SKM-1 treated with dmso at 0.1 percent for 144 hours (cell line): Measurements from ENCODE around the gene CDK5RAP1.

Source experiments
- DNase-seq: peaks from one replicate; lab custom pipeline; 2025; ENCODE audit not compliant: unreplicated experiment; lab: John Stamatoyannopoulos, UW

CDK5RAP1 gene

DNA sequence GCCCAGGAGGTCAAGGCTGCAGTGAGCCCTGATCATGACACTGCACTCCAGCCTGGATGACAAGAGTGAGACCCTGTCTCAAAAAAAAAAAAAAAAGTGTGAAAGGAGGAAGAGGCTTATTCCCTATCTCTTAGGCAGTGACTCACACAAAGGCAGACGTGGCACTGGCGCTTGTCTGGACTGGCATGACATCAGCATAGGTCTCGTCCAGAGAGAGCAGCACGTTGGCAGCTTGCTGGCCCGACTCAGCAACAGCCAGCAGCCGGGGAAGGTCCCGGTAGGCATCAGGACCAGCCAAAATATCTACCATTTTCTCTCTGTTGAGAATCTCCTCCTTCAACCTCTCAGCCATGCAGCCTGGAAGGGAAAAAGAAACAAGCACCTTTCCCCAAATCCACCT lies 14.1 kb downstream of the CDK5RAP1 start:
- no peak for DNase-seq

DNA sequence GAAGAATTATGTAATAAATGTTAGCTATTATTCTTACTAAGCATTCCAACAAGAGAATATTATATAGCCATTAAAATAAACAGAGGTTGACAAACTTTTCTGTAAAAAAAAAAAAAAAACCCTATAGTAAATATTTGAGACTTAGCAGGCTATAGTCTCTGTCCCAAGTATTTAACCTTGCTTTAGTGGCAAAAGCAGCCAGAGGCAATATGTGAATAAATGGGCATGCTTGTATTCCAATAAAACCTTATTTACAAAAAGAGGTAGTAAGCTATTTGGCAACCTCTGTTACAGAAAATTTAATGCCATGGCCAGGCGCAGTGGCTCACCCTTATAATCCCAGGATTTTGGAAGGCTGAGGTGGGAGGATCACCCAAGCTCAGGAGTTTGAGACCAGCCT lies 14.6 kb downstream of the CDK5RAP1 start:
- DNase-seq = no peak

DNA sequence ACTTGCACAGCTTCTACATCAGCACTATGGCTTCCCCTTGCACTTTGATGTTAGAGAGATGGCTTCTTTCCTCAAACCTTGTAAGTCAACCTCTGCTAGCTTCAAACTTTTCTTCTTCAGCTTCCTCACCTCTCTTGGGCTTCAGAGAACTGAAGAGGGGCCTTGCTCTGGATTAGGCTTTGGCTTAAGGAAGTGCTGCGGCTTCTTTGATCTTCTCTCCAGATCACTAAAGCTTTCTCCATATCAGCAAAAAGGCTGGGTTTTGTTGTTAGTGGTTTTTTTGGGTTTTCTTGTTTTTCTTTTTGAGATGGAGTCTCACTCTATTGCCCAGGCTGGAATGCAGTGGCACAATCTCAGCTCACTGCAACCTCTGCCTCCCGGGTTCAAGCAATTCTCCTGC lies 24.0 kb downstream of the CDK5RAP1 start:
- no peak for DNase-seq

DNA sequence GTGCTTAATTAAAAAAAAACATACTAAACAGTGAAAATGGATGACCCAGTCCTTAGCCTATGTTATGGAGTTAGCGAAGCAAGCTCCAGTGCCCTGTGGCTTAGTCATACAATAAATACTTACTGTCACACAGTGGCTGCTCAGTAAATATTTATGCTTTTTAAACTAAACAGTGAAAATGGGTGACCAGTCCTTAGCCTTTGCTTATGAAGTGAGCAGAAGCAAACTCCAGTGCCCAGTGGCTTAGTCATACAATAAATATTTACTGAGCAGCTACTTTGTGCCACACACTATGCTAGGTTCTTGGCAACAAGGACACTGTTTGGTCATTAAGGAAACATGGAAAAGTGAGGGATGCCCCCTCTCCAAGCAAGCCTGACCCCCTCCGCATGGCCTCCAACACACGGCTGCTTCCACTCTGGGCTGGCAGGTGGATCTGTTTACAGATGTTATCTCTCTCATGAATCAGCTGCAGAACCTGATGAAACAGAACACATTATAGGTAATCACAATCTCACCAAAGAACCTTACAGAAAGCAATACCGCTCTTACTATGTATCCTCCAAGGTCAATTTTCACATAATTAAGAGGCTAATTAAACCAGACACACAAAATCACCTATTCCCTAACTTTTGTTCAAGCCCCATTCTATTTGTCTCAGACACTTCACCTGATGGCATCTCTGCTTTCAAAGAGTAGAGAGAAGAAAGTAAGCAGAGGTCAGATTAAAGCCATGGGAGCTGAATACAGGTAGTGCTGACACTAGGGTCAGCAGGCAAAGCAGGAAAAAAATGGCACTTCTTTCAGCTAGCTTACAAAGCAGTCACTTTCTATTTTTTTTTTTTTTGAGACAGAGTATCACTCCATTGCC lies 27.3 kb downstream of the CDK5RAP1 start:
- no peak for DNase-seq

DNA sequence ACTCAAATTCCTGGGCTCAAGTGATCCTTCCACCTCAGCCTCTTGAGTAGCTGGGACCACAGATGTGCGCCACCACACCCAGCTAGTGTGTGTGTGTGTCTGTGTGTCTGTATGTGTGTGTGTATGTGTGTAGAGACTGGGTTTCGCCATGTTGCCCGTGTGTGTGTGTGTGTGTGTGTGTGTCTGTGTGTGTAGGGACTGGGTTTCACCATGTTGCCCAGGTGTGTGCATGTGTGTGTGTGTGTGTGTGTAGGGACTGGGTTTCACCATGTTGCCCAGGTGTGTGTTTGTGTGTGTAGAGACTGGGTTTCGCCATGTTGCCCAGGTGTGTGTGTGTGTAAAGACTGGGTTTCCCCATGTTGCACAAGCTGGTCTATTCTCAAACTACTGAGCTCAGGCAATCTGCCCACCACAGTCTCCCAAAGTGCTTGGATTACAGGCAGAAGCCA lies 28.3 kb downstream of the CDK5RAP1 start:
- no peak for DNase-seq

DNA sequence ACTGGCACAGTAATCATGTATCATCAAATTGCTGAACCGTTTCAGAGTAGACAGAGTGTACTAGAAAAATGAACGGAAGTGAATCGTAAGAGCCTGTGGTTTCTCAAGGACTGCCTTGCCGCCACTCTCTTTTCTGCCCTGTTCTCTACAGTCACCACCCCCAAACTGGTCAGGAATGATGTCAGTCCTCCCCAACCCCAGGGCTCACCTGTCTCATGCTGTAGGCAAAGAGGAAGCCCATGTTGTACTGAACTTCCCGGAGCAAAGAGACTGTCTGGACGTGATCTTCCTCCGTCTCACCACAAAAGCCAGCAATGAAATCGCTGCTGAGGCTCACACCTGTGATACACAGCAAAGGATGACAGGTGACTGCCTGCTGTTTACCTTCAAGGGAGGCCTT lies 31.0 kb downstream of the CDK5RAP1 start:
- DNase-seq = no peak

DNA sequence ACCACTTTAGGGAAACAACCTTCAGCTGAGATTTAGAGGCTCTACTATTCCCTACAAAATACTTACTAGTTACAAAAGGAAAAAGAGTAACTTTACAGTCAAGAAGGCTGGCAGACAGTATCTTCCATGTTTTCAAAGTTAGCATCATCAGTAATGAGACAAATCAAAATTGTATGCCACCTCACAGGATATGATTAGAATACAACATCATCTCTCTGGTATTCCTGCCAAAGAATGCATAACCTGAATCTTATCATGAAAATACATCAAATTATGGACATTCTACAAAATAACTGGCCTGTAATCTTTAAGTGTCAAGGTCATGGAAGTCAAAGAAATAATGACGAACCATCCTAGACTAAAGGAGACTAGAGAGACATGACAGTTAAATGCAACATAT lies 38.4 kb downstream of the CDK5RAP1 start:
- no peak for DNase-seq

DNA sequence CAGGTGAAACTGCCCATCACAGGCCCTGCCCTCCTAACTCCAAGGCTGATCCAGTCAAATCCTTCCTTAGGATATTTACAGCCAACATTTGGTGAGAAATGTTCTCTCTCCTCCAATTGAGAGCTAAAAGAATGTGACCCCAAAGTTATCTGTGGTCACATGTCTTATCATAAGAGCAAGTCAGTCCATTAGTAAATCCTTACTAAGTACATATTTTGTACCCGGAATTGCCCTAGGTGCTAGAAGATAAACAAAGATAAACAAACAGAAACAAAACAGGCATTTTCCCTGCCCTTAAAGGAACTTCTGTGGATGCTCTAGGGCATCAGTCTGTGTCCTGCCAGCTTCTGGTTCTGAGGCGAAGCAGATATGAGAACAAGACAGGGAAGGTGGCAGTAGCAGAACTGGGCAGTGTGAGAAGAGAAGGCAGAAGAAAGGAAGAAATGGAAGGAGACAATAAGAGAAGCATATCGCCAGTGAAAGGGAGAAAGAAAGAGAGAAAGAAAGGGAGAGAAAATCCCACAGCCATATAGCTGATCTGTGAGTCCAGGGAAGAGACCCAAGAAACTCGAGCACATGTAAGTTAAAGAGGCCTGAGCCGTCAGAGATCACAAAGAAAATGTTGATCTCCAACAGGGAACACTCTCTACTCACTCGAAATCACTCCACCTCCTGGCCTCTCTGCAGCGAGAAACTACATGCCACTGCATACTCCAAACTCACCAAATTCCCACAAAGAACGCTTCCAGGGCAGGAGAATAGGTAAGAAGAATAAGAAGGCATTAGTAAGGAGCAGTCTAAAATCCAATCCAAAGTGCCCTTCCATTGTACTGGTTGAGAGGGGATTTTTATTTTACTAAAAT lies 41.7 kb downstream of the CDK5RAP1 start:
- DNase-seq = no peak

DNA sequence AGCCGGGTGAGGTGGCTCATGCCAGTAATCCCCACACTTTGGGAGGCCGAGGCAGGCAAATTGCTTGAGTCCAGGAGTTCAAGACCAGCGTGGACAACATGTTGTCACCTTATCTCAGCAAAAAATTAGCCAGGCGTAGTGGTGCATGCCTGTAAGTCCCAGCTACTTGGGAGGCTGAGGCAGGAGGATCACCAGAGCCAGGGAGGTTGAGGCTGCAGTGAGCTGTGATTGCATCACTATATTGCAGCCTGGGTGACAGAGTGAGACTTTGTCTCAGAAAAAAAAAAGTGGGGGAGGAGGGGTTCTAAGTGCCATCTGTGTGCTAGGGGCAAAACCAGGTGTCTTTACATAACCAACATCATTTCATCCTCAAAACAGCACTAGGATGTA lies 48.3 kb downstream of the CDK5RAP1 start:
- no peak for DNase-seq

DNA sequence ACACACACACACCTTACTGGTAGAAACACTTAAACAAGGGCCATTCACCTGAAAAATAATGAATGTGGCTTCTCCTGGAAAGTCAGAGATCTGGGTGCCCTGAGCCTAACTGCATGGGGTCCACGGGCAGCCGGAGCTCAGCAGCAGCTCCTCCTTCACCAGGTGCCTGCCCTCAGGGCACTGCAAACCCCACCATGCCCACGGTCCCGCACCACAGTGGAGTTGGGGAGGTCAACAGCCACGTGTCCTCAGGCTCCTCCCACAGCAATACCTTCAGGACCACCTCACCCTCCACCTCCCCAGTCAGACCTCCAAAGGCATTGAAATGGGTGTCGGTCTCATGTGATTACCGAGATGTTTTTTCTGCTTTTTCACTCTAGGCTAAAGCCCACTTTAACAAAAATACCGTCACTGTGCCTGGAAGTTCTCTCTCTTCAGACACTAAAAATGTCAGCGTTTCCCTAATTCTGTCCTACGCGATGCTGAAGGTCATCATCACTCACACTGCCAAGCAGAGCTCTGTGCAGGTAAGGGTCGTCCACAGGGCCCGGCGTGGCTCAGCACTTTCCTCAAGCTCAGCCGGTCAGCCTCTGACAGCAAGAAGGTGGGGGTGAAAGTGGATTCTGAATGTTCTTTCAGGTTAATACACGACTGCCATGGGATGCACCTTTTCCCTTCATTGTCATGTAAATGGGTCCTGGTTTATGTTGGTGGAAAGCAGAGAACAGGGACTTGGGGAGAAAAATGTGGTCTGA lies 48.9 kb downstream of the CDK5RAP1 start:
- DNase-seq = no peak

DNA sequence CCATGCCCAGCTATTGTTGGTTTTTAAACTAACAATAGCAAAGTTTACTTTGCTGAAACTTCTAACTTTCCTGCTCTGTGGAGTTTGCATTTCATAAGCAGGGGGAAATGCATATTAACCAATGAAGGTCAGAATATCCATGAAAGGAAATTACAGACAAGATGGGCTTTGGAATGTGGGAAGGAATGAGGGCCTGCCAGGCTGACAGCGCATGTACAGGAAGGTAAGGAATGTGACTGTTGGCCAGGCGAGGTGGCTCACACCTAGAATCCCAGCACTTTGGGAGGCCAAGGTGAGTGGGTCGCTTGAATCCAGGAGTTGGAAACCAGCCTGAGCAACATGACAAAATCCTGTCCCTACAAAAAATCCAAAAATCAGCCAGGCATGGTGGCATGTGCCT lies 49.6 kb downstream of the CDK5RAP1 start:
- DNase-seq = no peak

DNA sequence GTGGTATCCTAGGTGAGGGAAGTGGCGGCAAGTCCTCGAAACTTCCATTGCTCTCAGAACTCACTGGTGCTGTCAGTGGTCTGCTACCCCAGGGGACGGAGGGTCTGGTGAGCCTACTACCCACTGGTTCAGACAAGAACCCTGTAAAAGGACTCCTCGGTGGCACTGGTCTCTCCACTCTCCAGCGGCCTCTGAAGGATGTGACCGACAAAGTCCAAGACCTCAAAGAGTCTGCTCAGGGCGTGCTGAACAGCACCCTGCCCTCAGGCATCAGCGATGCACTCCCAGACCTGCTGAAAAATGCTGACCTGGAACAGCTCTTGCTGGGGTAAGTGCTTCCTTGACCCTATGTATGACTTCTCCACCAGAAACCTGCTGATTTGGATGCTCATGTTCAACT lies 51.8 kb downstream of the CDK5RAP1 start:
- DNase-seq = no peak

DNA sequence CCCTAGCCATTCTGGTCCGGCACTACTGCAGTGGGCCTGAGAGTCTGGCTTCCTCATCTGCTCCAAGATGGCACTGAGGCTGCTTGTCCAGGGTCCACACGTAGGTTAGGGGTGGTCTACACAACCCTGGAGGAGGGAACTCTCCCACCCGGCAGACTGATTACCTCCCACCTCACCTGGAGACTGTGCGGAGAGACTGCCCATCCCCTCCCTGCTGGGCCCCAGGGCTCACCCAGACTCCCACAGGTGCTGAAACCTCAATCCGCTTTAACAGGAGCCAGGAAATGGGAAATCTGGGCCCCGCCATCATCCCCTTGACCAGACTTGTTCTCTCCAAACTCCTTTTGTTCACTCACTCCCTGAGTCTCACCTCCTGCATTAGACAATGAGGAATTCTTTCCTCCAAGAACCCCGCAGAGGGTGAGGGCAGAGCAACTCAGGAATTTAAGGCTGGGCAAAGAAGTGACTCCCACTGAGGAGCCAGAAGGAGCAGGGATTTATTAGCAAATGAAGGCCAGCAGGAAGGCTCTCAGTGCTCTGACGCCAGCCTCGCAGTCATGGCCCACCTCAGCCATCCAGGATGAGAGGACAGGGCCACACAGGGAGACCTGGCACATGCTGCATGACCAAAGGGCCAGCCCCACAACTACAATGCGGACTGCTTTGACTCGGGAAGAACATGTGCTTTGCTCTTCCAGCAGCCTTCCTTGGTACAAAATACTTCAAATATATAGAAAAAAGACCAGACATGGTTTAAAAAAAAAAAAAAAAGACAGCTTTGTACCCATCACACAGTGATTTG lies 53.0 kb downstream of the CDK5RAP1 start:
- no peak for DNase-seq

DNA sequence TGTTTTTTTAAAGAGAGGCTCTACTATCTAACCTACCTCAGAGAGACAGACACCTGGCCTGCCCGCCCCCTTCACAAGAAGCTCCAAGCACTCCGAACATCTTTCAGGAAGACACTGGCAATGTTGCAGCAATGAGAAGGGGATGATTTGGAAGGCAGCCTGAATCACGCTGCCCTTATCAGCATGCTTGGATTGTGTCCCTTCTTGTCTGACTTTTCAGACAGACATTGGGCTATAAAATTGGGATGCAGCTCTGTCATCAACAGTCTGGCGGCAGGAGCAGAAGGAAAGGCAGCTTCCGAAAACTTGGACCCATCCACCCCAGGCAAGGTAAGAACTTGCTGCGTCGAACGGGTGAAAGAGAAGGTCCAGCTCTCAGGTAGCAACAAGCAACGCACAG lies 56.0 kb downstream of the CDK5RAP1 start:
- DNase-seq = no peak

DNA sequence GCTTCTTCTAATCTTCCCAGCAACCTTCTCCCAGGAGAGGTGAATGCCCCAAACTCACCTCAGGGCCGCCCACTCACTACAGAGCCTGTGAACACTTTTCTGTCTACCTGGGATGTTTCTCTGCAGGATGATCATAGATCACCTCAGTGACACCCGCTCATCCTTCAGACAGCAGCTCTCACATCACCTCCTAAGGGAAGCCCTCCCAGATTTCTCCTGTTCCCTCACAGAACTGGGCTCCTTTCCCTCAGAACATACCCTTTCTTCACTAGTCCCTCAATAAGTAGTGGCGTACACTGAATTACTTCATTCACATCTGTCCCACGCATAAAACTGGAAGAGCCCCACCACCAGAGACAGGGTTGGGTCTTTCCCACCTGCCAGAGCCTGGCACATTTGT lies 57.8 kb downstream of the CDK5RAP1 start:
- DNase-seq = no peak

DNA sequence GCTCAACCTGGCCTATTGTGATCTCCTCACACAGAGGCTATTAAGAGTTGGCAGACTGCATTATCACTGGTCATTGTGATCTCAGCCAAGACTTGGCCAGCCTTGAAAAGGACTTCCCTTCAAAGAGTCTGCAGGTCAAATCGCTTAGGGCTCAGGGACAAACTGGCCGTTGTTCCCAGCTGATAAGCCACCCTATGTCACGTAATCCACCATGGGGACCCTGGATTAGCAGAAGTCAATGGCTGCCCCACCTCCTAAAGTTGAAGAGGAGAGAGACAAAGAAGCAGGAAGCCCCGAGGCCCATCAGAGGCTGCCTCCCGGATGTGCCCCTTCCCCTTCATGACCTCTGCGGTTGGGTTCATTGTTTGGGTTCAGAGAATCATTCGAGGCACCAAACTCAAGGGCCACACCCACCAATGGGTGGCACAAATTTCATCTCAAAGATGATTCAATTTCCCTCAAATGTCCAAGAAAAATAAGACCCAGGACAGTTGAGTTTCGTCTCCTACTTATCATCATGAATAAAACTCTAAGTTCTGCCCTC lies 61.7 kb downstream of the CDK5RAP1 start:
- no peak for DNase-seq

DNA sequence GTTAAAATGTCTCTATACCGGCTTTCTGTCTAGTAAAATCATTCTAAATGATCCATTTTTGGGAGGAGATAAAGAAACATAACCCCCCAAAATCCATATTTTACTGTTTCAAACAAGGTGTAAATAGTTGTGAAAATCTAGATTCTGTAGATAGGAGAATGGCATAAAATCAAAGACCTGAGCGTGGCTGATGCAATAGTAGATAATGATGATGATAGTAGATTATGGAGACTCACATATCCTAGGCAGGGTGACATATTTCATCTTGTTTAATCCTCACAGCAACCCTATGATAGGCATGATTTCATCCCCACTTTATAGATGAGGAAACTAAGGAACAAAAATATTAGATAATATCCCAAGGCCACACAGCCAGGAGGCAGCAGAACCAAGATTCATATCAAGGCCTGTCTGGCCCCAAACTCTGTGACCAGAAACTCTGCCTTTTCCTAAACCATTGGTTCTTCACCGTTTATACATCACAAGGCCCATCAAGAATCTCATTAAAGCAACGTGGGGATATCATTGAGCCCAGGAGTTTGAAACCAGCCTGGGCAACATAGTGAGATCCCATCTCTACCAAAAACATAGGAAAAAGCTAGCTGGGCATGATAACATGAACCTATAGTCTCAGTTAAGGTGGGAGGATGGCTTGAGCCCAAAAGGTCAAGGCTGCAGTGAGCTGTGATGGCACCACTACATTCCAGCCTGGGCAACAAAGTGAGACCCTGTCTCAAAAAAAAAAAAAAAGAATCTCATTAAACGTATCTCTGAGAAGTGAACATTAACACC lies 62.7 kb downstream of the CDK5RAP1 start:
- no peak for DNase-seq

DNA sequence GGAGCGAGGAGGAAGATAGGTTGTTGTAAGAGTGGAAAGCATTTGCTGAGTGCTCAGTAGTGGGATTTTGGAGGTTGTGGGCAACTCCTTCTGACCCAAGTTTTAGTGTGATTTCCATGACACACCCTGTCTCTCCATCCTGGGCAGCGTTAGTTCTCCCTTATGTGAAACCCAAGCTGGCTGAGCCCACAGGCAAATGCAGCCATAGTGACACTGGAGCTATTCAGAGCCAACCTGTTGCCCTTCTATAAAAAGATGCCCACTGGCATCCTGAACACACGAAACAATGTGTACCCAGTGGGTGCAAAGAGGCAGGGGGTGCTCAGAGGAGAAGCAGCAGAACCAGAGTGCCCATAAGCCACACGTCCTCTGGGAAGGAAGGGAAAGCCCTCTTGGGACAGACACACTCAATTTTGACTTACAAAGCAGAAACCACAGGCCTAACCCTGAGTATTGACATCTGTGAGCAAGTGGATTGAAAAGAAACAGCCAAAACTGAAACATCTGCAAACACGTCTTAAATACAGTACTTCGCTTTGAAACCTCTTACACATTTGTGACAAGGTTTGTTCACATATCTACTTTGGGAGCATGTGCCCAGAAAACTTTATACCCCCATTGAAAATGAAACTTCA lies 63.7 kb downstream of the CDK5RAP1 start:
- DNase-seq = no peak

DNA sequence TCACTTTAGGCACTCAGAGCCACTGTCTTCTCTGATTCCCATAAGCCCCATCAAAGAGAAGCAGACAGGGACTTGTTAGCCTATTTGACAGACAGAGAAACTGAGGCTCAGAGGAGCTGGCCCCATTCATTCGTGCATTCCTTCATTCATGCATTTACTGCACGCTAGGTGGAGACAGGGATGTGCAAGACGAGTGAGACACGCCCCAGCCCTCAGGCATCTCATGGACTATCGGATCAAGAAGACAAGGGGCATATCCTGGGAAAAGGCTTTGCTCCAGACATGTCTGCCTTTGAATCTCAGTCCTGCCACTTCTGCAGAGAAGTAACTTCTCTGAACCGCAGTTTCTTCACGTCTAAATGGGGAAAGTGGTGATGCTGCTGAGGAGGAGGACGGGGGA lies 64.2 kb downstream of the CDK5RAP1 start:
- DNase-seq = no peak
